GM21367 (cell line): ENCODE results near the gene ZSCAN23.

ENCODE experiments used
- ATAC-seq: cut with Tn5 transposase; IDR thresholded peaks from one replicate; pipeline ENCODE4 v1.9.1; 2021; ENCODE audit not compliant: unreplicated experiment

Gene ZSCAN23

GRCh38 chr6:28383235-28384142 is 59.8 kb downstream of the ZSCAN23 start:
- peak; percentile 85 for ATAC-seq
